T-helper 22 cell (primary cell): ENCODE data around the gene ANP32A.

Source experiments
- DNase-seq: peaks from one replicate; pipeline ENCODE4 v3.0.0-alpha.2; 2020; ENCODE audit warnings: low read depth

The ANP32A gene

GRCh38 chr15:68743256-68743655, 77.4 kb downstream of the ANP32A start:
- no peak for DNase-seq

GRCh38 chr15:68739390-68740080, 81.2 kb downstream of the ANP32A start:
- DNase-seq = no peak

- no peak for DNase-seq
Measured at GRCh38 chr15:68735610-68736009, 85.1 kb downstream of the ANP32A start.

- DNase-seq = no peak
Measured at GRCh38 chr15:68734881-68735280, 85.8 kb downstream of the ANP32A start.

- no peak for DNase-seq
Measured at GRCh38 chr15:68734352-68734751, 86.3 kb downstream of the ANP32A start.

GRCh38 chr15:68733666-68734065, 87.0 kb downstream of the ANP32A start:
- DNase-seq = no peak

GRCh38 chr15:68732451-68732850, 88.2 kb downstream of the ANP32A start:
- DNase-seq = no peak

- DNase-seq = no peak
Measured at GRCh38 chr15:68730976-68731897, 89.5 kb downstream of the ANP32A start.

GRCh38 chr15:68730471-68730919, 90.2 kb downstream of the ANP32A start:
- no peak for DNase-seq

GRCh38 chr15:68729789-68730411, 90.8 kb downstream of the ANP32A start:
- no peak for DNase-seq
